Measurements from ENCODE around the gene TTYH1.
"Not testable (repeated sequence)": the region's sequence is repeated elsewhere in the genome, so short reads cannot be mapped to it uniquely, and the experiment has no call there.

TTYH1 gene

GRCh38 chr19:54415208-54415900, at the start of gene TTYH1:
Gene TTYH1 (plus strand): TSS chr19:54415464. CDS start chr19:54415553, 89 bp downstream.
- no peak for DNase-seq

- not testable (repeated sequence) for DNase-seq
Observed at GRCh38 chr19:54365798-54366197, 49.5 kb upstream of the TTYH1 start.

GRCh38 chr19:54366811-54367210, 48.5 kb upstream of the TTYH1 start:
- DNase-seq = no peak

GRCh38 chr19:54369082-54369687, 46.1 kb upstream of the TTYH1 start:
- no peak for DNase-seq

- DNase-seq = not testable (repeated sequence)
Observed at GRCh38 chr19:54369688-54370433, 45.4 kb upstream of the TTYH1 start.

GRCh38 chr19:54370434-54370796, 44.8 kb upstream of the TTYH1 start:
- not testable (repeated sequence) for DNase-seq

- not testable (repeated sequence) for DNase-seq
Observed at GRCh38 chr19:54371453-54371852, 43.8 kb upstream of the TTYH1 start.

- DNase-seq = peak; percentile 42
Observed at GRCh38 chr19:54373781-54374631, 41.3 kb upstream of the TTYH1 start.

- DNase-seq = not testable (repeated sequence)
Observed at GRCh38 chr19:54375181-54375938, 39.9 kb upstream of the TTYH1 start.

- DNase-seq = no peak
Observed at GRCh38 chr19:54376610-54377285, 38.5 kb upstream of the TTYH1 start.

- no peak for DNase-seq
Observed at GRCh38 chr19:54379187-54379678, 36.0 kb upstream of the TTYH1 start.

GRCh38 chr19:54380897-54381296, 34.4 kb upstream of the TTYH1 start:
- no peak for DNase-seq

- DNase-seq = not testable (repeated sequence)
Observed at GRCh38 chr19:54382041-54382440, 33.2 kb upstream of the TTYH1 start.

GRCh38 chr19:54383330-54383729, 31.9 kb upstream of the TTYH1 start:
- no peak for DNase-seq

GRCh38 chr19:54387991-54388801, 27.1 kb upstream of the TTYH1 start:
- no peak for DNase-seq

- DNase-seq = no peak
Observed at GRCh38 chr19:54388802-54389139, 26.5 kb upstream of the TTYH1 start.

GRCh38 chr19:54389553-54389952, 25.7 kb upstream of the TTYH1 start:
- DNase-seq = no peak

GRCh38 chr19:54390942-54391577, 24.2 kb upstream of the TTYH1 start:
- no peak for DNase-seq

- no peak for DNase-seq
Observed at GRCh38 chr19:54391589-54392061, 23.6 kb upstream of the TTYH1 start.

GRCh38 chr19:54392105-54392504, 23.2 kb upstream of the TTYH1 start:
- DNase-seq = no peak

All from SIG-M5 (cell line).